Measurements from ENCODE around the gene PPARA. TPM values are rescaled to one million over a fixed set of nuclear protein-coding genes. Genes with fewer than 3 reads are reported as not detected.

Gene PPARA
- total RNA-seq, 2 experiments from 2014 or later, result 6.2 to 8.9 TPM

GRCh38 chr22:46107753-46108563, 42.4 kb upstream of the PPARA start:
- H3K4me3 Mint-ChIP-seq, result no peak overlapping the region
- H3K27ac Mint-ChIP-seq, result no peak overlapping the region
- POLR2A ChIA-PET, result no interaction called here
- H3K4me1 Mint-ChIP-seq, result no peaks in the 10 kb centered on the region
- DNase-seq (no peak), ATAC-seq (no peak)
- H3K9me3 Mint-ChIP-seq (ENCODE audit: low read depth), result no peaks in the 10 kb centered on the region
- intact Hi-C loops (cut with DNase I, micrococcal nuclease), result no loop called here
- no peaks in the 10 kb centered on the region for H3K27me3 Mint-ChIP-seq
- H3K36me3 Mint-ChIP-seq (ENCODE audit: low read depth), result no peaks in the 10 kb centered on the region
- CTCF ChIA-PET, result interaction anchor here (0.7 to 1.0 kb wide), 2 partner anchors 102 to 114 kb away, joined by 3 to 4 read pairs; no protein-coding TSS in a partner anchor

DNA sequence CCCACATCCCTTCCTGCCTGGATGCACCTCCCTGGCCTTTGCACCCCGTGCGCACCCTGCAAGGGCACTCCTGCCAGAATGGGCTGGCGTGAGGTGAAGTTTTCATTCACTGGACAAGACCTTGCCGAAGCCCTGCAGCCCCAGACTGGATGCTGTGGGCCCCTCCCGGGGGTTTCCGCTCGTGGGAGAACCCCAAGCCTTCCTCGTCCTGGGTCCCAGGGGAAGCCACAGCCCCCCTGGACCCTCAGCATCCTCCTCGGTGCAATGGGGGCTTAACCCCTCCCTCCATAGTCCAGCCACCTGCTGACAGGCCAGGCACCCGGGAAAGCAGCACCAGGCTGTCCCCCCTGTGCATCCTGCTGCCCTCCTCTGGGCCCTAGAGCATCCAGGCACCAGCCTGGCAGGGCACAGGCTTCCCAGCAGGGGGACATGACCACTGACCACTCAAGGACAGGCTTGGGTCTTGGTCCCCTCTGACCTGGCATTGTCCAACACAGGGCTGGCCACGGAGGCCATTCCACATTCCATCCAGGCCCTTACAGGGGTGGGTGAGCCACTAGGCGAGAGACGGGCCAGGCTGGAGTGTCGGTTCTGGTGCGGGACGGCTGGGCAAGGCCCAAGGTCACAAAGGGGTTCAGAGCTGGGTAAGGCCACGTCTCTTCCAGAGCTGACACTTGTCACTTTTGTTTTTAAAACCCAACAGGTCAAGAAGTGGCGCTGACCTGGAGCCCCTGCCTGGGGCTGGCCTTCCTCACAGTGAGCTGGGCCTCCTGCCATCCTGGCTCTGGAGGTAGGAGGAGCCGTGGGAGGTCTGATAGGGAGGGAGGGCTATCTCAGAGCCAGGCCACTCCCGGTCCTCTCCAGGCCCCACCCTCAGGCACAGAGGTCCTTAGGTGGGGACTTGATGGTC, 41.5 kb upstream of the PPARA start:
- Mint-ChIP-seq H3K27ac (no peak overlapping the region), H3K9me3 (ENCODE audit: low read depth) (no peaks in the 10 kb centered on the region), H3K4me3 (no peak overlapping the region), H3K4me1 (no peaks in the 10 kb centered on the region), H3K27me3 (no peaks in the 10 kb centered on the region), H3K36me3 (ENCODE audit: low read depth) (no peaks in the 10 kb centered on the region)
- ATAC-seq (no peak), DNase-seq (no peak)
- intact Hi-C loops (cut with DNase I, micrococcal nuclease), result no loop called here
- POLR2A ChIA-PET, result no interaction called here
- CTCF ChIA-PET, result interaction anchor here (0.7 kb wide), 1 partner anchor 114 kb away, joined by 4 read pairs; no protein-coding TSS in a partner anchor

- Mint-ChIP-seq H3K4me1 (no peaks in the 10 kb centered on the region), H3K27ac (no peak overlapping the region), H3K27me3 (no peaks in the 10 kb centered on the region), H3K36me3 (ENCODE audit: low read depth) (no peaks in the 10 kb centered on the region), H3K4me3 (no peak overlapping the region), H3K9me3 (ENCODE audit: low read depth) (no peaks in the 10 kb centered on the region)
- ChIA-PET CTCF (no interaction called here), POLR2A (no interaction called here)
- intact Hi-C loops (cut with DNase I, micrococcal nuclease), result loop anchor here in 1 of 2 experiments (10.0 kb wide), 2 partner anchors 245 to 535 kb away; no protein-coding TSS in a partner anchor
- ATAC-seq (no peak), DNase-seq (no peak)
Measured at GRCh38 chr22:46109474-46110003, 40.8 kb upstream of the PPARA start.

DNA sequence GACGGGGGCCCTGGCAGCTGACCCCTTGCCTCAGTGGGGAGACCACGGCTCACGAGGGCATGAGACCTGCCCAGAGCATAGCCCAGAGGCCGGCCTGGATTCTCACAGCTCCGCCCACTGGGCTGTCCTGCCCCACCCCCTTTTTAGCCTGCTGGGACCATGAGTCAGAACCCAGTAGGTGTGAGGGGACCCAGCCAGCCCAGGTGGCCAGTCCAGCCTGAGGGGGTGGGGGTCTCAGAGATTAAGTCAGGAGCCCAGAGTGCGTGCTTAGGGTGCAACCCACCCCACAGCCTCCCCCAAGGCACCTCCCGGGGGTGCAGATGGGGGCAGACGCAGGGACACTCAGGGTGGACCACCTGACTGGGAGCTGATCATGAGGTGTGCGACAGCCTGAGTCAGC, 40.1 kb upstream of the PPARA start:
- CTCF ChIA-PET, result interaction anchor here (0.8 kb wide), 1 partner anchor 104 kb away, joined by 3 read pairs; no protein-coding TSS in a partner anchor
- Mint-ChIP-seq H3K4me1 (no peaks in the 10 kb centered on the region), H3K27me3 (no peaks in the 10 kb centered on the region), H3K4me3 (no peak overlapping the region), H3K36me3 (ENCODE audit: low read depth) (no peaks in the 10 kb centered on the region), H3K27ac (no peak overlapping the region), H3K9me3 (ENCODE audit: low read depth) (no peaks in the 10 kb centered on the region)
- POLR2A ChIA-PET, result no interaction called here
- DNase-seq (peak; percentile 40), ATAC-seq (peak; percentile 38)
- intact Hi-C loops (cut with DNase I, micrococcal nuclease), result loop anchor here in 1 of 2 experiments (10.0 kb wide), 2 partner anchors 245 to 535 kb away; no protein-coding TSS in a partner anchor

- Mint-ChIP-seq H3K27ac (no peak overlapping the region), H3K4me1 (peaks cover 3% of the 10 kb centered on the region), H3K36me3 (ENCODE audit: low read depth) (no peaks in the 10 kb centered on the region), H3K27me3 (no peaks in the 10 kb centered on the region), H3K4me3 (no peak overlapping the region), H3K9me3 (ENCODE audit: low read depth) (no peaks in the 10 kb centered on the region)
- intact Hi-C loops (cut with DNase I, micrococcal nuclease), result loop anchor here in 1 of 2 experiments (10.0 kb wide), 2 partner anchors 247 to 537 kb away; no protein-coding TSS in a partner anchor
- DNase-seq (no peak), ATAC-seq (no peak)
- ChIA-PET POLR2A (no interaction called here), CTCF (no interaction called here)
Measured at GRCh38 chr22:46111645-46112306, 38.5 kb upstream of the PPARA start.

DNA sequence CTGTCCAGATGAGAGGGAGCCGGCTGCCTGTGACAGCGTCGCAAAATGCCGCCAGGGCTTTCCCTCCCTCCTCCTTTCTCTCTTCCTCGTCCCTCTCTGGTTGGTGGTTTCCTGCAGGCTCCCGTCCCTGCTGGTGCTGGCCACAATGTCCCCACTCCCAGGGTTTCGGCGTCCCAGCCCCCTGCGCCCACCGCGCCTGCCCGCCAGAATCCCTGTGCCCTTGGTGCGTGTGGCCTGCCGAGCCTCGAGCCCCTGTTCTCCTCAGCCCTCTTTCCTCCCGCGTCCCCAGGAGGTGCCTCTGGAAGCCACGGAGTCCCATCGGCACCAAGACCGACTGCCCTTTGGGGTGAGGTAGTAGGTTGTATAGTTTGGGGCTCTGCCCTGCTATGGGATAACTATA, 37.9 kb upstream of the PPARA start:
- Mint-ChIP-seq H3K4me3 (no peak overlapping the region), H3K36me3 (ENCODE audit: low read depth) (no peaks in the 10 kb centered on the region), H3K4me1 (peaks cover 3% of the 10 kb centered on the region), H3K9me3 (ENCODE audit: low read depth) (no peaks in the 10 kb centered on the region), H3K27me3 (no peaks in the 10 kb centered on the region), H3K27ac (no peak overlapping the region)
- intact Hi-C loops (cut with DNase I, micrococcal nuclease), result loop anchor here in 1 of 2 experiments (10.0 kb wide), 2 partner anchors 248 to 538 kb away; no protein-coding TSS in a partner anchor
- no peak for DNase-seq
- ChIA-PET POLR2A (no interaction called here), CTCF (interaction anchor here (5.8 kb wide), 1 partner anchor 105 kb away, joined by 83 read pairs; no protein-coding TSS in a partner anchor)
- no peak for ATAC-seq

DNA sequence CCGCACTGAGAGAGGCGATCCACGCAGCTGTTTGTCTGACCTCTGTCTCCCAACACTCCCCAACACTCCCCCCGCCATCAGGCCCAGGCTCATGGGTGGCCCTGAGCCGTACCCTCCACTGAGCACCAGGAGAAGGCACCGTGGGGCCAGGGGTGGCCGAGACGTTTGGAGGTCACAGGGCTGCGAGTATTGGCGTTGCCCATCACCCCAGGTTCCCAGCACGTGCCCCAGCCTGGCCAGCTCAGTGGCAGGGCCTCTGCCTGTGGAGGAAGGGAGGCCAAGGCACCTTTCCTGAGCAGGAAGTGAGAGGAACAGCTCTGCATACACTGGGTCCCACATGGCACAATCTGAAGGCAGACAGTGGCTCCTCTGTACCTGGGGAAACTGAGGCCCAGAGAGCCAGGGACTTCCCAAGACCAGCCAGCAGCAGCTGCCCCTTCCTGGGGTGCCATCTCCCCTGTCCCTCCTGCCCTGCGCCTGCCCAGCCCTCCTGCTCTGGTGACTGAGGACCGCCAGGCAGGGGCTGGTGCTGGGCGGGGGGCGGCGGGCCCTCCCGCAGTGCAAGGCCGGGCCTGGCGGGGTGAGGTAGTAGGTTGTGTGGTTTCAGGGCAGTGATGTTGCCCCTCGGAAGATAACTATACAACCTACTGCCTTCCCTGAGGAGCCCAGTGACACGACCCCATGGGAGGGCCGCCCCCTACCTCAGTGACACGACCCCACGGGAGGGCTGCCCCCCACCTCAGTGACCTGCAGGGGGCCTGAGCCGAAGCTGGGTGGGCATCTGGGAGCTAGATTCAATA, 37.0 kb upstream of the PPARA start:
- no peak overlapping the region for H3K4me3 Mint-ChIP-seq
- no peak overlapping the region for H3K27ac Mint-ChIP-seq
- no peaks in the 10 kb centered on the region for H3K27me3 Mint-ChIP-seq
- peaks cover 3% of the 10 kb centered on the region for H3K4me1 Mint-ChIP-seq
- CTCF ChIA-PET, result interaction anchor here (0.7 to 5.8 kb wide), 4 partner anchors 100 to 125 kb away, joined by 4 to 83 read pairs (median 10); no protein-coding TSS in a partner anchor
- DNase-seq (no peak), ATAC-seq (no peak)
- no peaks in the 10 kb centered on the region for H3K9me3 Mint-ChIP-seq (ENCODE audit: low read depth)
- intact Hi-C loops (cut with DNase I, micrococcal nuclease), result loop anchor here in 1 of 2 experiments (10.0 kb wide), 2 partner anchors 249 to 539 kb away; no protein-coding TSS in a partner anchor
- POLR2A ChIA-PET, result no interaction called here
- H3K36me3 Mint-ChIP-seq (ENCODE audit: low read depth), result no peaks in the 10 kb centered on the region

DNA sequence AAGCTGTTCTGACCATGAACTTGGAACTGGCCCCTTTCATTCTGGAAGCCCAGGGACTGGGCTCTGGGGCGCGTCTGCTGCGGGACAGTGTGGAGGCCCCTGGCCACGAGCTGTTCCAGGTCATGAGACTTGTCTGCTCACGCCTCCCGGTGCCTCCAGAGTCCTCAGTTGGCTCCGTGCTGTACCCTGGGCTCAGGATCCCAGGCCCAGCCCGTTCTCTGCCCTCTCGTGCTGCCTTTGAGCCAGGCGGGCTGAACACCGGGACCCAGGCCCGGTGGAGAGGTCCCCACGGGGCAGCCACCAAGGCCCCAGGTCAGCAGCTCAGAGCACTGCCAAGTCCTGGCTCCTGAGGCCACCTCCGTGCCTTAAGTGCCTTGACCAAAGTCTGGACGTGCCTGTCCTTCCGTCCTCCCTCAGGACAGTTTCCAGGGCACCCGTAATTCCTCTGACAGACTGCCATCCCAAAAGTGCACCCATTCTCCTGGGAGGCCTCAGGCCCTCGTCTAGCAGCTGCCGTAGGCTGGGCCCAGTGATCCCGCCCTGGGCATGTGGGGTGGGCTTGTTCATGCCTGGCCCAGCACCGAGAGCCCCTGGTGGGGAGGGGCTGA, 36.3 kb upstream of the PPARA start:
- no peak overlapping the region for H3K4me3 Mint-ChIP-seq

GRCh38 chr22:46114518-46115387, 35.6 kb upstream of the PPARA start:
- ATAC-seq (no peak), DNase-seq (no peak)
- Mint-ChIP-seq H3K9me3 (ENCODE audit: low read depth) (no peaks in the 10 kb centered on the region), H3K36me3 (ENCODE audit: low read depth) (no peaks in the 10 kb centered on the region), H3K27ac (no peak overlapping the region), H3K4me3 (no peak overlapping the region), H3K27me3 (no peaks in the 10 kb centered on the region), H3K4me1 (peaks cover 3% of the 10 kb centered on the region)
- ChIA-PET CTCF (interaction anchor here (0.7 to 5.8 kb wide), 9 partner anchors 25 to 199 kb away, joined by 3 to 83 read pairs (median 6); no protein-coding TSS in a partner anchor), POLR2A (interaction anchor here (0.9 kb wide), 1 partner anchor 78 kb away, joined by 3 read pairs; no protein-coding TSS in a partner anchor)
- intact Hi-C loops (cut with DNase I, micrococcal nuclease), result loop anchor here in 1 of 2 experiments (10.0 kb wide), 2 partner anchors 250 to 540 kb away; no protein-coding TSS in a partner anchor

More for the DNA sequence above, 36.3 kb upstream of the PPARA start:
- H3K27me3 Mint-ChIP-seq, result no peaks in the 10 kb centered on the region
- ChIA-PET CTCF (interaction anchor here (0.7 to 5.8 kb wide), 4 partner anchors 101 to 111 kb away, joined by 3 to 83 read pairs (median 10); no protein-coding TSS in a partner anchor), POLR2A (no interaction called here)
- intact Hi-C loops (cut with DNase I, micrococcal nuclease), result loop anchor here in 1 of 2 experiments (10.0 kb wide), 2 partner anchors 249 to 539 kb away; no protein-coding TSS in a partner anchor
- no peak for DNase-seq
- no peaks in the 10 kb centered on the region for H3K9me3 Mint-ChIP-seq (ENCODE audit: low read depth)
- peaks cover 3% of the 10 kb centered on the region for H3K4me1 Mint-ChIP-seq
- H3K36me3 Mint-ChIP-seq (ENCODE audit: low read depth), result no peaks in the 10 kb centered on the region
- no peak overlapping the region for H3K27ac Mint-ChIP-seq
- ATAC-seq, result no peak
